Upper lobe of left lung (tissue), 6 donors: ENCODE results near the gene UBE4B. TPM values are rescaled to one million over a fixed set of nuclear protein-coding genes. Genes with fewer than 3 reads are reported as not detected.

Experiments used
- ATAC-seq, 2 donors: fragments of 200-7000 bp; cut with Tn5 transposase; one replicate each; pipeline ENCODE4 v1.9.1; 2022; ENCODE audit warnings: mild to moderate bottlenecking in 2 of 2, moderate library complexity in 2 of 2; ENCODE audit not compliant: low FRiP score in 2 of 2
- DNase-seq, 2 donors: peaks; one replicate each; pipeline ENCODE4 v3.0.0-alpha.2; 2019 to 2020
- H3K27ac ChIP-seq, 4 donors: fragments of 200-600 bp; sonication (generic); one replicate each; pipeline ENCODE4 v1.5.1; 2016 to 2019
- H3K27me3 ChIP-seq, 4 donors: fragments of 200-600 bp; sonication (generic); one replicate each; pipeline ENCODE4 v1.5.1; 2017 to 2019
- H3K36me3 ChIP-seq, 4 donors: fragments of 200-600 bp; sonication (generic); one replicate each; pipeline ENCODE4 v1.5.1; 2016 to 2019
- H3K4me1 ChIP-seq, 4 donors: fragments of 200-600 bp; sonication (generic); one replicate each; pipeline ENCODE4 v1.5.1; 2018 to 2019
- H3K4me3 ChIP-seq, 4 donors: fragments of 200-600 bp; sonication (generic); one replicate each; pipeline ENCODE4 v1.5.1; 2017 to 2019; ENCODE audit warnings: mild to moderate bottlenecking in 2 of 4, moderate library complexity in 1 of 4
- H3K9me3 ChIP-seq, 4 donors: fragments of 200-600 bp; sonication (generic); one replicate each; pipeline ENCODE4 v1.5.1; 2018 to 2019
- CTCF ChIP-seq, 6 experiments: fragments of 450-650 bp in 4 of 6; fragments of 200-600 bp in 2 of 6; sonication (generic) in 2 of 6; IDR thresholded peaks; one replicate each; pipeline ENCODE4 v1.5.1; 2016 to 2019; ENCODE audit warnings: antibody characterized with exemption in 6 of 6
- EP300 ChIP-seq, 4 donors: sonication (generic); formaldehyde crosslinking; IDR thresholded peaks; one replicate each; pipeline ENCODE4 v1.5.1; 2017; ENCODE audit warnings: antibody characterized with exemption in 4 of 4, control low read depth in 2 of 4
- POLR2A ChIP-seq, 4 donors: fragments of 450-650 bp; IDR thresholded peaks; one replicate each; pipeline ENCODE4 v1.5.1; 2016 to 2017; ENCODE audit warnings: antibody characterized with exemption in 4 of 4, mild to moderate bottlenecking in 2 of 4
- POLR2AphosphoS5 ChIP-seq, 2 donors: sonication (generic); formaldehyde crosslinking; IDR thresholded peaks; one replicate each; pipeline ENCODE4 v1.5.1; 2017; ENCODE audit warnings: antibody characterized with exemption in 2 of 2
- WGBS, 2 donors: methylation state at CpG; one replicate each; pipeline ENCODE4 v1.1.5; 2017 to 2018; 5-methylcytosine and 5-hydroxymethylcytosine counted together
- total RNA-seq, 6 donors: library from RNA; depleted of rRNA in 4 of 6; stranded (reverse); fragments of >200 nt in 4 of 6; gene quantifications; one replicate each; pipeline versions ENCODE4 v1.1.0 to v1.2.1, GENCODE V29; 2016 to 2021
- donor health status: DM: no; HTN: no; CAD: no; lungs with moderate emphysema.
- donor health status: DM: no; HTN: yes; CAD: no; lungs with severe emphysema.

UBE4B gene
- total RNA-seq, 6 donors from 2014 or later = 24.5 to 83.8 (median 42.8) TPM

- peaks cover 4 to 51% (median 24%) of the 10 kb centered on the region in 4 donors for H3K36me3 ChIP-seq
- ATAC-seq (no peak), DNase-seq (no peak)
- WGBS, 2 donors = 91 to 93% methylated on average over 6 of the region's 6 CpGs
- no peaks in the 10 kb centered on the region for H3K4me1 ChIP-seq
- H3K4me3 ChIP-seq = no peak overlapping the region
- TF ChIP-seq CTCF (IDR thresholded peaks at IDR 0.05) (no peak), POLR2A (IDR thresholded peaks at IDR 0.05) (no peak), EP300 (IDR thresholded peaks at IDR 0.05) (no peak), POLR2AphosphoS5 (IDR thresholded peaks at IDR 0.05) (no peak)
- no peaks in the 10 kb centered on the region for H3K9me3 ChIP-seq
- no peak overlapping the region for H3K27ac ChIP-seq
- H3K27me3 ChIP-seq = no peaks in the 10 kb centered on the region
Observed at GRCh38 chr1:10114746-10115145, 82.0 kb downstream of the UBE4B start.

GRCh38 chr1:10117132-10117531 is 84.4 kb downstream of the UBE4B start:
- no peaks in the 10 kb centered on the region for H3K9me3 ChIP-seq
- DNase-seq (no peak), ATAC-seq (no peak)
- H3K4me1 ChIP-seq = no peaks in the 10 kb centered on the region
- H3K27ac ChIP-seq = no peak overlapping the region
- H3K27me3 ChIP-seq = no peaks in the 10 kb centered on the region
- H3K36me3 ChIP-seq = peaks cover 12 to 60% (median 36%) of the 10 kb centered on the region in 4 donors
- no peak overlapping the region for H3K4me3 ChIP-seq
- WGBS, 2 donors = 90 to 93% methylated on average over 1 of the region's 1 CpG
- TF ChIP-seq CTCF (IDR thresholded peaks at IDR 0.05) (no peak), EP300 (IDR thresholded peaks at IDR 0.05) (no peak), POLR2A (IDR thresholded peaks at IDR 0.05) (no peak)

DNA sequence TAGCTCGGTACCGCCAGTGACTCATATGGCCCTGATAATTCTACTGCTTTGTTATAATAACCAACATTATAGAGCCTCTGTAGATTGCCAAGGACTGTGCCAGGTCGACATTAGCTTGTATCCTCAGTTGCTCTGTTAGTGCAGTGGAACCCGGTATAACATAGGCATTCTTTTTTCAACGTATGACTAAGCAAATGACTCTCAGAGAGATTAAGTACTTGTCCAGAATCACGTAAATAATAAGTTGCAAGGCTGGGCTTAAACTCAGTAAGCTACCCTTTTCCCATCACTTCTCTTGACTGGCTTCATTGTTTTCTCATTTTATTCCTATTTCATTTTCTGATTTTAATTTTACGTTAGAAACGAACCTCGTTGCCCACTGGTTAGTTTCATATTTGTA is 85.1 kb downstream of the UBE4B start:
- no peaks in the 10 kb centered on the region for H3K4me1 ChIP-seq
- H3K4me3 ChIP-seq = no peak overlapping the region
- H3K36me3 ChIP-seq = peaks cover 12 to 68% (median 40%) of the 10 kb centered on the region in 4 donors
- no peak for TF ChIP-seq POLR2A (IDR thresholded peaks at IDR 0.05)
- no peak for TF ChIP-seq EP300 (IDR thresholded peaks at IDR 0.05)
- TF ChIP-seq POLR2AphosphoS5 (IDR thresholded peaks at IDR 0.05) = no peak
- no peak for TF ChIP-seq CTCF (IDR thresholded peaks at IDR 0.05)
- no peaks in the 10 kb centered on the region for H3K9me3 ChIP-seq
- H3K27ac ChIP-seq = no peak overlapping the region
- 91% methylated on average over 9 of the region's 9 CpGs for WGBS, 2 donors
- H3K27me3 ChIP-seq = no peaks in the 10 kb centered on the region
- no peak for DNase-seq
- ATAC-seq = no peak

DNA sequence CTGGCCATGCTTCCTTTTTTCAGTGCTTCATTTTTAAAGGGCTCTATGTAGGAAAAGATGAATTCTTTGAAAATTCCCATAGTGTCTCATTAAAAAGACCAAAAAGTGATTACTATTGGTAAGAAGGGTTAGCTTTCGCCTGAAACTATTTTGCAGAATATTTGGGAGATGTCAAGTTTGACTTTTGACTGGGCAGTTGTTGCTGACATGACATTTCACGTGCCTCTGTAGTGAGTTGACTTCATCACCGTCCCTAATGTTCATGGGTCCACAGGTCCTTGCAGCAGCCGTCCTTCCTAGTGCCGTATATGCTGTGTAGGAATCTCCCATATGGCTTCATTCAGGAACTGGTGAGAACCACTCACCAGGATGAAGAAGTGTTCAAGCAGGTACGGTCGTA is 88.9 kb downstream of the UBE4B start:
- DNase-seq (no peak), ATAC-seq (no peak)
- Histone ChIP-seq H3K36me3 (peaks cover 12 to 66% (median 39%) of the 10 kb centered on the region in 4 donors), H3K27me3 (no peaks in the 10 kb centered on the region), H3K4me3 (no peak overlapping the region), H3K27ac (no peak overlapping the region), H3K4me1 (no peaks in the 10 kb centered on the region), H3K9me3 (no peaks in the 10 kb centered on the region)
- TF ChIP-seq EP300 (IDR thresholded peaks at IDR 0.05) (no peak), POLR2A (IDR thresholded peaks at IDR 0.05) (no peak), CTCF (IDR thresholded peaks at IDR 0.05) (no peak), POLR2AphosphoS5 (IDR thresholded peaks at IDR 0.05) (no peak)
- 96 to 97% methylated on average over 7 of the region's 7 CpGs for WGBS, 2 donors

- TF ChIP-seq POLR2AphosphoS5 (IDR thresholded peaks at IDR 0.05) = no peak
- no peak for TF ChIP-seq POLR2A (IDR thresholded peaks at IDR 0.05)
- TF ChIP-seq CTCF (IDR thresholded peaks at IDR 0.05) = no peak
- TF ChIP-seq EP300 (IDR thresholded peaks at IDR 0.05) = no peak
- no peak for DNase-seq
- 85 to 89% methylated on average over 10 of the region's 10 CpGs for WGBS, 2 donors
- Histone ChIP-seq H3K36me3 (peaks cover 12 to 67% (median 38%) of the 10 kb centered on the region in 4 donors), H3K9me3 (no peaks in the 10 kb centered on the region), H3K27ac (no peak overlapping the region), H3K4me3 (no peak overlapping the region), H3K4me1 (no peaks in the 10 kb centered on the region), H3K27me3 (no peaks in the 10 kb centered on the region)
- ATAC-seq = no peak
Observed at GRCh38 chr1:10122926-10123325, 90.2 kb downstream of the UBE4B start.
